Renal cortical epithelial cell (primary cell): ENCODE measurements around the gene RASSF4. TPM values are rescaled to one million over a fixed set of nuclear protein-coding genes. Genes with fewer than 3 reads are reported as not detected.

Experiments used
- DNase-seq: peaks from one replicate; pipeline ENCODE4 v3.0.0-alpha.2; 2011; ENCODE audit warnings: low read depth
- total RNA-seq: library from RNA; depleted of rRNA; stranded (reverse); fragments of >200 nt; gene quantifications from 2 replicates; pipeline ENCODE4 v1.2.3, GENCODE V29; 2014

Gene RASSF4, protein sequence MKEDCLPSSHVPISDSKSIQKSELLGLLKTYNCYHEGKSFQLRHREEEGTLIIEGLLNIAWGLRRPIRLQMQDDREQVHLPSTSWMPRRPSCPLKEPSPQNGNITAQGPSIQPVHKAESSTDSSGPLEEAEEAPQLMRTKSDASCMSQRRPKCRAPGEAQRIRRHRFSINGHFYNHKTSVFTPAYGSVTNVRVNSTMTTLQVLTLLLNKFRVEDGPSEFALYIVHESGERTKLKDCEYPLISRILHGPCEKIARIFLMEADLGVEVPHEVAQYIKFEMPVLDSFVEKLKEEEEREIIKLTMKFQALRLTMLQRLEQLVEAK
- total RNA-seq, result 79.1 and 155 TPM in 2 replicates

- no peak for DNase-seq
These were observed at the start of gene RASSF4 for GRCh38 chr10:44959247-44960087. TSS of gene RASSF4 (plus strand) at chr10:44959802. CDS start at chr10:44970203, 10,401 bp downstream.

DNA sequence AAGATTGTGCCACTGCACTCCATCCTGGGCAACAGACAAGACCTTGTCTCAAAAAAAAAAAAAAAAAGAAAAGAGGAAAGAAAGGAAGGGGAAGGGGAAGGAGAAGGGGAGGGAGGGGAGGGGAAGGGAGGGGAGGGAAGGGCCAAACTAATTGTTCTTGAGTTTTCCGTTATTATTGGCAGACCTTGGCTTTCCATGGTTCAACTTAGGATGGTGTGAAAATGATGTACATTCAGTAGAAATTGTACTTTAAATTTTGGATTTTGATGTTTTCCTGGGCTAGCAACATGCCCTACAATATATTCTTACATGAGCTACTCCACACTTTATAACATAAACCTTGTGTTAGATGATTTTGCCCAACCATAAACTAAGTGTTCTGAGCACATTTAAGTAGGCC lies 49.7 kb upstream of the RASSF4 start:
- DNase-seq, result no peak

DNA sequence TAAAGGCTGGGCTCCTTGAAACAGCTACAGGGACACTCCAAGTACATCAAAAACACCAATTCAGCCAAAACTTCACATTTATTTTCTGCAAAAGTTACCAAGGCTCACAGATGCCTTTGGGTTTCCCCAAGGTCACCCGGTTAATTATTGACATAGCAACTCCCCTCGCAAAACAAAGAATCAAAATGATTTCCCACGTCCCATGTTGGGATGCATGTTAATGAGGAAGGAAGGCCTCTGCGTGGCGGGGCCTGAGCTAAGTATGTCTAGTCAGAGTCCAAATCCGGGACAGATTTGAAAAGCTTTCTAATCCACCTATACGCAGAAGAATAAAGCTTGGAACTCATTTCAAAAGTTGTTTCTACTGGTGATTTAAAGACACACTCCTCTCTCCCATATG lies 49.0 kb upstream of the RASSF4 start:
- DNase-seq, result peak; percentile 30

GRCh38 chr10:44911081-44911540 lies 48.5 kb upstream of the RASSF4 start, which contains the start of gene TMEM72:
TSS of gene TMEM72 (plus strand) at chr10:44911337. CDS start at chr10:44911513, 176 bp downstream.
- peak; percentile 91 for DNase-seq

- DNase-seq, result no peak
These were observed 47.7 kb upstream of the RASSF4 start for GRCh38 chr10:44911951-44912350.

DNA sequence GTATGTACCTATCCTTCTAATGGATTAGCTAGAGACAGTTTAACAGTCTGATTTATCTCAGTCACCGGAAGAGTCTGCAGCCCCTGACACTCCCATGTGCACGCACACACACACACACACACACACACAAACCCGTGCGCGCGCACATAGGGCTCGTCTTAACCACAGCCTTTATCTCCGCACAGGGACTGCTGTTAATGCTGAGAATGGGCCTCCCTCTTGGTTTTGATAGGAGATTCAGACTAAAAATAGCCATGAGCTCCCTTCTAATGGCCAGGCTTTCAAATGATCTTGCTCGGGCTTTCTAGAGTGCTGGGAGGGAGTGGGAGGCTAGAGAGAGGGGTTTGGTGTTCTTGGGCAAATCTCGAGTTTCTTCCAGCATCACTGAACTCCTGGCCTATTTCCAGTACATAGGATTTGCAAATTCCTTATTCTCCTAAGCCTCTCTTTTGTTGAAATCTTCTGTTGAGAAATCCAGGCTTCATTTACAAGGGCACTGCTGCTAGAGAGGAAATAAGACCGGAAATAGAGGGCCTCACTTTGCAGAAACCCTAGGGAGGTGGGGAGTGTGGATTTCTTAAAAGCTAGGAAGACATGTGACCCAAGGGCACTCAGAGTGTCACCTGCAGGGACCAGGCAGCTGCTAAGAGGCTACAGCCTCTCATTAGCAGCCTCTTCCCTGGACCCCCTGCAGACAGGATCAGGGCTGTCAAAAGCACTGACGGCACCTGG lies 46.1 kb upstream of the RASSF4 start:
- DNase-seq, result no peak

- DNase-seq, result no peak
These were observed 44.7 kb upstream of the RASSF4 start for GRCh38 chr10:44914891-44915290.

GRCh38 chr10:44916429-44916828 lies 43.2 kb upstream of the RASSF4 start:
- no peak for DNase-seq

DNA sequence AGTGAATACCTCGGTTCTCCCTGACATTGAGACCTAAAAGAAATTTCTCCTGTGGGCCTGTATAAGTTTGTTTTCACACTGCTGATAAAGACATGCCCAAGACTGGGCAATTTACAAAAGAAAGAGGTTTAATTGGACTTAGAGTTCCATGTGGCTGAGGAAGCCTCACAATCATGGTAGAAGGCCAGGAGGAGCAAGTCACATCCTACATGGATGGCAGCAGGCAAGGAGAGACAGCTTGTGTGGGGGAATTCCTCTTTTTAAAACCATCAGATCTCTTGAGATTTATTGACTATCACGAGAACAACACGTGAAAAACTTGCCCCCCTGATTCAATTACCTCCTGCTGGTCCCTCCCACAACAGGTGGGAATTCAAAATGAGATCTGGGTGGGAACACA lies 41.8 kb upstream of the RASSF4 start:
- no peak for DNase-seq

DNA sequence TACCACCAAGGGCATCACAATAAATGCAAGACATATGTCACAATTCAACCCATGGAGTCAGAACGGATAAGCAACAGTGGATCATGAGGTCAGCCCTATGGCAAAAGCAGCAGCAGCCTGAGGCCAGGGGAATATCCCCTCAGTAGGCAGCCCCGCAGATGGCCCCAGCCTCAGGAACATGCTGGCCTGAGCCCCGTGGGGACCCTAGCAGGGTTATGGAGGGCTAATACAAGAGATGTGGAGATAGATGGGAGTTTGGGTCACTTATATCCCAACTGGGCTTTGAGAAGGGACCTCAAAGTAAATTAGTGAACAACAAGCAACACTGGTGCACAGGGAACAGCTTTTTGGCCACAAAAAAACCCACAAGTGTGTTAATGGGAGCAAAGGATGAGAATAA lies 39.4 kb upstream of the RASSF4 start:
- no peak for DNase-seq

GRCh38 chr10:44921061-44921460 lies 38.5 kb upstream of the RASSF4 start:
- DNase-seq, result no peak

- no peak for DNase-seq
These were observed 38.1 kb upstream of the RASSF4 start for GRCh38 chr10:44921506-44921905.

- DNase-seq, result no peak
These were observed 37.6 kb upstream of the RASSF4 start for GRCh38 chr10:44922021-44922420.

GRCh38 chr10:44922796-44923545 lies 36.6 kb upstream of the RASSF4 start:
- DNase-seq, result no peak

DNA sequence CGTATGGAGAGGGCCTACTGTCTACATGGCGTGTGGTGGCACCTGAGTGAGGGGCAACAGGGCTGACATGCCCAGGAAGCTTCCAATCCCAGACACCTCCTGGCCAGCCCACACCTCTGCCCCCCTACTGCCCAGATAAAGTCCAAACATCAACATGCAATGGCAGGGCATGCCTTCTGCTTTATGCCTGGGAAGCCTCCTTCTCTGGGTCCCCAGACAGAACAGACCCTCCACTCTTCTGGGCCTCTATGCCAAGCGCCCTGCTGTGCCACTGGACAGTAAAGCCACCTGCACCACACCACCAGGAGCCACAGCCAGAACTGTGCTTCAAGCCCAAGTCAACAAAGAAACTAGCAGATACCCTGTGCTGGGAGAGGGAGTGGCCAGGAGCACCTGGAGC lies 36.0 kb upstream of the RASSF4 start:
- no peak for DNase-seq

- DNase-seq, result no peak
These were observed 35.2 kb upstream of the RASSF4 start for GRCh38 chr10:44924261-44925040.

GRCh38 chr10:44925224-44925623 lies 34.4 kb upstream of the RASSF4 start:
- peak; percentile 36 for DNase-seq

DNA sequence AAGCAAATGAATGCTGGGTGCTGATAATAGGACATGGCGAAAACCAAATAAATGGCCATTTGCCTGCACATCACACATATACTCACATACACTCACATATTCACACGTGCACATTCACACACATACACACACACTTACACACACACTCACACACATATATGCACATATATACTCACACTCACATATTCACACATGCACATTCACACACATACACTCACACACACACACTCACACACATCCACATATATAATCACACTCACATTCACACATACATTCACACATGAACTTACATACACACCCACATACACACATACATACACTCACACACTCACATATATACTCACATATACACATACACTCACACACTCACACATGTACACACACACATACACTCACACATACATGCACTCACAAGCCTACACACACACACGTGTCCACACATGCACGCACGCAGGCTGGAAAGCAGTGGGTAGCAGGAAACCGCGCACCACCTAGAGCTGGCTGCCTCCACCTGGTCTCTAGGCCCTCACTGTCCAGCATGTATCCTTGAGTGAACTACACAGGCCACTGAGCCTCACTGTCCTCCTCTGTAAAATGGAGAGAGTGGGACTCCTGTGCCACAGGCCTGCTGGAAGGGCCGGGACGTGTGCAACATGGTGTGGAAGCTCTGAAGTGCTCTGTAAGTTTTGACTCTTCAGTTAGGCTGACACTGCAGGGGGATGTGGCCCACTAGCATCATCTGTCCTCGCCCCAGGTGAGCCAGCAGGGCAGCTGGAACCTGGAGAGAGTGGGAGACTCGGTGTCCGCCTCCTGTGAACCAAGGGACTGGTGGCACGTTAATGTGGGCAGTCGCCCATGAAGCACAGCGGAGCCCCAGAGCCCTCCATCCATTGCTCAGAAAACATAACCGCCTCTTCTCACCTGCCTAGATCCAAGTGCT lies 33.5 kb upstream of the RASSF4 start:
- no peak for DNase-seq

DNA sequence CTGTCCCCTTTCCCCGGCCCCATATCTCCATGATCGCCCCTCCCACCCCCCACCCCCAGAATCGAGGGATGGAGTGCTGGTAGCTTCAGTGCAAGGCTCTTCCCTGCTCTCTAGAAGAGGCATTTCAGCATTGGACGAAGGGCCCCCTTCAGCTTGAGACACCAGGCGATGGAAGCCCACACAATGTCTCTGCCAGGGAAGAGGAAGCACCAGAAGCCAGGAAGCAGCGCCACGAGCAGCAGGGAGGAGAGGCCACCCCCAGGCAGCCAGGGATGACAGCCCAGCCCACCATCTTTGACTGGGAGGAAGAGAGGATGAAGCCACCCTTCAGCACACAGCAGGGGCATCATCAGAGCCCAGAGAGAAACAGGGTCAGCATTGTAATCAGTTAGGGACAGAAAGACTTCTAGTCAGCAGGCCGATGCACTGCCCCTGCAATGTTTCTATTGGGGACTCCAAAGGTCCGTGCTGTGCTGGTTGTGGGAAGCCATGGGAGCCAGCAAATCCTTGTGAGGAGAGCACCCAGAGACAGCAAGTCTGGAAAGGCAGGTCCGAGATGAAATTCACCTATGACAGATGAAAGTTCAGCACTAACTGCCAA lies 32.8 kb upstream of the RASSF4 start:
- no peak for DNase-seq
